Mesenteric fat pad (tissue), 1 donor: ENCODE measurements around the gene BSPRY. TPM values are rescaled to one million over a fixed set of nuclear protein-coding genes. Genes with fewer than 3 reads are reported as not detected.
A peak's percentile ranks its signal among the peaks of the same experiment; 100 is the strongest.
"Not testable (repeated sequence)": the region's sequence is repeated elsewhere in the genome, so short reads cannot be mapped to it uniquely, and the experiment has no call there.

ENCODE experiments used
- DNase-seq: peaks from one replicate; pipeline ENCODE4 v3.0.0-alpha.2; 2020; ENCODE audit warnings: low spot score
- total RNA-seq: library from RNA; stranded (reverse); fragmentation: NEBNext Ultra II Directional; extraction: Animal tissue kit (Norgen Biotek cat#: 25700); gene quantifications from one replicate; pipeline ENCODE4 v1.2.1, GENCODE V29; 2021
- donor health status: DM: yes; HTN: yes; CAD: no.

Gene BSPRY
- total RNA-seq, 1 donor from 2014 or later: 0.19 TPM

DNA sequence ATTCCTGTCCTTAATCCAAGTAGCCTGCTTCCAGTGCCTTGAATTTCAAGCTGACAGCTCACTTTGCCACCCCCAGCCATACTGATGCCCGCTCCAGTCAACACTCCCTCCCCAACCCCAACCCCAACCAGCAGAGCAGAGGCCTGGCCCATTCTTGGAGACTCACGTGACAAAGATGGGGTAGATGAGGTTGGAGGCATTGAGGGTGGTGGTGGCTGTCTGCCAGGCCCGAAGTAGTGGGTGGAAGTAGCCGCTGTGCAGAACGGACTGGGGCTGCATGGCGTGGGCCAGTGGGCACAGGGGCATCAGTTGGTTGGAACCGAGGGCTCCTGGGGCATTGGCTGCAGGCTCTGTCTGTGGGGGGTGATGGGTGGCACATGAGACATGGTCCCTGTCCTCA, 43.9 kb downstream of the BSPRY start:
- no peak for DNase-seq

DNA sequence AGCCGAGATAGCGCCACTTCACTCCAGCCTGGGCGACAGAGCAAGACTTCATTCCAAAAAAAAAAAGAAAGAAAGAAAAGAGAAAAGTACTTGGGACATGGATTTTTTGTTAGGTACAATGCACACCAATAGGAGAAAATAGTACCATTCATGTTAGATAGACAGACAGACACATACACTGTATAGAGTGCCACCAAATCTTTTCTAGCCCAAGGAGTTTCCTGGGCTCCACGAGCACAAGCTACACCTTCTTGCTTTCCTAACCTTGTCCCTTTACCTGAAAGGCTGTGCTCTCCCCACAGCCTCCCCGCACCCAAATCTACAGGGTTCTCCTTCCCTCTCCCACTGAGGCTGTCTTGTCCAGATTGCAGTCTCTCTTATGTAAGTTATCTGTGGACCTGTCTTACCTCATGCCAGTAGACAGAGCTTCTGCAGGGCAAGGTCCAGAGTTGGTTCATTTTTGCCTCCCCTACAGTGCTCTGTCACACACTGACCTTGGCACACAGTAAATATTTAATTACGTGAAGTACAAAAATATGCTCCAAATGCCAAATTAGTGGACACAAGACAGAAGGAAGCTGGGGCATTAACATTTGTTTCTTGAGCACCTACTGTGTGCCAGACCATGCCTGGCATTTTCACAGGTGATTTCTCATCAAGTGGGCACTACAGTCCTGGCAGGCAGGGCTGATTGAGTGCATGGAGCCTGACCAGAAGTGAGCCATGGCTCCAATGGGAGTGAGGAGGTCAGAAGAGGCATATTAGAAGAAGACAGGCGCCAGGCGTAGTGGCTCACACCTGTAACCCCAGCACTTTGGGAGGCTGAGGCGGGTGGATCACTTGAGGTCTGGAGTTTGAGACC, 45.9 kb downstream of the BSPRY start:
- DNase-seq: peak; percentile 20

DNA sequence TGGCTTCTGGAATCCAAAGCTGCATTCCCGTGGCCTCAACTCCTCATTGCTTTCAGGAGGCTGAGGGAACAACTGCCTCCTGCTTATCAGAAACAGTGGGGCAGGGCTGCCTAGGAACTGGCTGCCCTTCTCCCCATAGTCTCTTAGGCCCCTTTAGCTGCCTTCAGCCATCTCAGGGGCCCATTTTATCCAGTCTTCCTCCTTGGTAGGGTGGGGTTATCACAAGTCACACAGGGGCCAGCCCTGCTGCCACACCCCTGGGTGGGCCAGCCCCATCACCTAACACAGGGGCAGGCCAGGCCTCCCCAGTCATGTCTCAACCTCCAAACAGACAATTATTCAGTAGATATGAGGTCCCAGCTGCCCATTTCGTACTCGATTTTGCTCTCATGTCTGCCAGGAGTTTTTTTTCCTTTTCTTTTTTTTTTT, 47.9 kb downstream of the BSPRY start:
- peak; percentile 47 for DNase-seq

DNA sequence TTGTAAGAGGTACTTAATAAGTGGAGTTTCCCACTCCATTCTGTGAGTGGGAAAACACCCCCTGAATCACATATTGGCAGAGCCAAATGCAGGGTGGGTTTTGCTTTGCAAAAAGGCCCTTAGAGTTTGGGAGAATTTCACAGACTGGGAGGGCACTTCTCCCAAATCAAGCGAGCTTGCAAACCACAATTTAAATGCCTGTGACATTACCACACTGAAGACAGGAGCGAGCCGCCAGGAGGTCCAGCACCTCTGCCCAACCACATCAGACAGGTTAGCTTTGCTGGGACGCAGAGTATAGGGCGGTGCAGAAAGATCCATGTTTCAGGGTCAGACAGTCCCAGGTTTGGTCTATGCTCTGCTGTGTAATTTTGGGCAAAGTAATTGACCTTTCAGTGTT, 49.5 kb downstream of the BSPRY start:
- DNase-seq: peak; percentile 37

DNA sequence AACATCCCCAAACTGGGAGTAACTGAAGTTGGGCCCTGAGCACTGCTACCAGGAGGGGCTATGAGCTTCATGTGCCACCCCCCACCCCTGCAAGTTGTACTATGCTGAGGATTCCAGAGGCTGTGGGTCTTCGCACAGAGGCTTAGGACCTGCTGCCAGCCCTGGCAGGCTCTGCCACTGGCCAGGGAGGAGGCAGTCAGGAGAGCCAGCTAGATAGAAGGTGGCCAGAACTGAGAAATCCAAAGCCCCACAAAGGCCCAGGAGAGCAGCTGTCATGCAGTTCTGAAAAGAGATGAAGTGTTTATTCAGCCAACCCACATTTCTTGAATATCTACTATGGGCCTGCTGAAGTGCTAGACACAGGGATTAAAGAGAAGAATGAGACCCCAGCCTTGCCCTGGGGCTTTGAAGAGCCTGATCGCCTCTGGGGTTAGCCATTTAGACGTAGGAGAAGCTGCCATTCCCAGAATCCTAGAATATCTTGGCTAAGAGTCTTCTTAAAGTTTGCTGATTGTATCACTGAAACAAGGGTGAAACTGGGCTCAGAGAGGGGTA, 50.4 kb downstream of the BSPRY start:
- peak; percentile 43 for DNase-seq

DNA sequence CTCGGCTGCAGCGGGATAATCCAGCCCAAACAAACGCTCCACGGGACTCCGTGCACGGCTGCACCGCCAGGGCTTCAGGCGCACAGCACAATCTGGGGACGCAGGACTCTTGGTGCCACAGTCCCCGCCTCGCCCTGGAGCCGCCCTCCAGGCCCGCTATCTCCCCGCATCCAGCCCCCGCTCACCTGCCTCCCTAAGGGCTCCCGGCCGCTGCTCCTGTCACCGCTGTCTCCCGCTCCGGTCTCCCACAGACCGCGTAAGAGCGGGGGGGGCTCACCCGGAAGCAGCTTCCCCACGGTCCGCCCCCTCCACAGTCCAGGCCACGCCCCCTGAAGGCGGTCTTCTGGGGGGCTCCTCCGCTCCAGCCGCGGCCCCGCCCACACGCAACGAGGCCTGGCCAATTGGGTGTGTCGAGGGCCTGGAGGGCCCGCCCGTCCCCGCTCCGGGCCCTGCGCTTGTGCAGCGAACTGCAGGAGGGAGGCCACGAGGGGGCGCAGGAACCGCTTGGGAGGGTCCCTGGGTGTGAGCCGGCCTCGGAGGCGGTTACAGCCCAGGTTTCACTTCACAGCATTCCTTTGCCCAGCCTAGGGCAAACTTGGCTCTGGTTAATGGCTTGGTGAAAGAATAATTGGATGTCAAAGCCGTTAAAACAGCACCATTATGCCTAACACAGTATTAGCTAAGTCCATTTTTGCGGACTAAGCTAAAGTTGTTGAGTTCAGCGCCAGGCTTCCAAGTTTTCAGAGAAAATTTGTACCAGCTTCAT, 51.9 kb downstream of the BSPRY start, which contains the start of gene ALAD:
TSS of gene ALAD (minus strand) at position 258 of the 766 bp plus-strand sequence. CDS start 7,725 bp downstream, outside the sequence.
- DNase-seq: peak; percentile 100

DNA sequence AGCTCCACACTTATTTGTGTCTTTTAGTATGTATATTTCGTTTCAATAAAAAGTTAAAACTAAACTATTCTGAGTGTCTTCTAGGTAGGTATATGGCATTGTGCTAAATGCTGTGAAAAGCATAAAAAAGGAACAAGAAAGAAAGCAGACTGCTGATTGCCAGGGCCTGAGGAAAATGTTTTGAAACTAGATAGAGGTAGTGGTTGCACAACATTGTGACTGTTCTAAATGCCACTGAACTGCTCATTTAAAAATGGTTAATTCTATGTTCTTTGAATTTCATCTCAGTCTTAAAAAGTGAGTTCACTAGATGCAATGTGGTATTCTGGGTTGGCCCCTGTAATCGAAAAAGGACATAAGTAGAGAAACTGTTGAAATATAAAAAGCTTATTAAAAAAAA, 54.3 kb downstream of the BSPRY start:
- DNase-seq: no peak

DNA sequence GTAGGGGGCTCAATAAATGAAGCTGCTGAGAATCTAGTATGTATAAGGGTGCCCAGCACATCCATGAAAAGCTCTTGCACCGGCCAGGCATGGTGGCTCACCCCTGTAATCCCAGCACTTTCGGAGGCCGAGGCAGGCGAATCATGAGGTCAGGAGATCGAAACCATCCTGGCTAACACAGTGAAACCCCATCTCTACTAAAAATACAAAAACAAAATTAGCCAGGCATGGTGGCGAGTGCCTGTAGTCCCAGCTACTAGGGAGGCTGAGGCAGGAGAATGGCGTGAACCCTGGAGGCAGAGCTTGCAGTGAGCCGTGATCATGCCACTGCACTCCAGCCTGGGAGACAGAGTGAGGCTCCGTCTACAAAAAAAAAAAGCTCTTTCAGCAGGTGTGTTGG, 57.0 kb downstream of the BSPRY start:
- not testable (repeated sequence) for DNase-seq

DNA sequence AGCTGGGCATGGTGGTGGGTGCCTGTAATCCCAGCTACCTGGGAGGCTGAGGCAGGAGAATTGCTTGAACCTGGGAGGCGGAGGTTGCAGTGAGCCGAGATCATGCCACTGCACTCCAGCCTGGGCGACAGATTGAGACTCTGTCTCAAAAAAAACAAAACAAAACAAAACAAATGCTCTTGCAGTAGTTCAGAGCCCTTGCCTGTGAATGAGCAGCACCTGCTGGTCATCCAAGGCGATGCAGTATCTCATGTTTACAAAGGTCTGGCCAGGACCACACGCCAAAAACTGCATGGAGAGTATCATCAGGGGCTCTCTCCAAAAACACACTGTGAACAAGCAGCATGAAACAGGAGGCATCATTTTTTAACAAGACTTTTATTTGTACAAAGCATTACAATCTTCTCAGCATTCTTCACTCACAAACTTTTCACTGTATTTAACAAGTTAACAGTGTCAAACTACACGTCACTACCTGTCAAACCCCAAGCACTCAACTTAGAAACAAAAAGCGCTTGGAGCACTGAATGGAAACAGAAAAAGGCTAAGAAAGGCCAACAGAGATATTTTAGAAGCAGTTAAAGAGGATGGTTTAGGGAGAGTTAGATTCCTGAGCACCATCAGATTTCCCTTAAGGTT, 57.7 kb downstream of the BSPRY start:
- not testable (repeated sequence) for DNase-seq

DNA sequence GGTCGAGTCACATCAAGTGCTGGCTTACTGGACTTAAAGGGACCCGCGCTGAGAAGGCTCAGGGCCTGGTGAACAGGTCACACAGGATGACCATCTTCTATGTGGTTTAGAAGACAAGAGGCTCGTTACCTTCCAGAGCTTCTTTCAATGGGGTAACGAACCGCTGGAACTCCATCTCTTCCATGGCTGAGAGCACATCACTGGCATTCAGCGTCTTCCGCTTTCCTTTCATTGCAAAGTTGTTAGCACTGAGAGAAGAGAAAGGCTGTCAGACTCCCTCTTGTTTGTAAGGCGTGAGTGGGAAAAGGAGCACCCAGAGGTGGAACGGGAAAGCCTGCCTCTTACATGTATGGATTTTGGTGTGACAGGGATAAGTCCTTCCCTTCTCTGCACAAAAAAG, 60.1 kb downstream of the BSPRY start:
- no peak for DNase-seq

DNA sequence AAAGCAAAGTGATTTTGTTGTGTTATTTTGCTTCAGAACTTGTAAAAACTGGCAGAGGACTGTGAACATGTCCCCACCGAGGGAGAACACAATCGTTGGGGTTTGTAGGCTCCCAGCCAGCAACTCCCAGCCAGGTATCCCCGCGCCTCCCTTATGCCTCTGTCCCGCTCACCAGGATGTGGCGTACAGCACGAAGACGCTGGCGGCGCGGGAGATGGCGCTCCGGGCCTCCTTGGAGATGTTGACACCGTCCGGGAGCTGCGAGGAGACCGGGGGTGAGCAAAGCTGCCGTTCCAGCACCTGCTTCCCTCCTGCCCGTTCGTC, 60.5 kb downstream of the BSPRY start:
- no peak for DNase-seq

DNA sequence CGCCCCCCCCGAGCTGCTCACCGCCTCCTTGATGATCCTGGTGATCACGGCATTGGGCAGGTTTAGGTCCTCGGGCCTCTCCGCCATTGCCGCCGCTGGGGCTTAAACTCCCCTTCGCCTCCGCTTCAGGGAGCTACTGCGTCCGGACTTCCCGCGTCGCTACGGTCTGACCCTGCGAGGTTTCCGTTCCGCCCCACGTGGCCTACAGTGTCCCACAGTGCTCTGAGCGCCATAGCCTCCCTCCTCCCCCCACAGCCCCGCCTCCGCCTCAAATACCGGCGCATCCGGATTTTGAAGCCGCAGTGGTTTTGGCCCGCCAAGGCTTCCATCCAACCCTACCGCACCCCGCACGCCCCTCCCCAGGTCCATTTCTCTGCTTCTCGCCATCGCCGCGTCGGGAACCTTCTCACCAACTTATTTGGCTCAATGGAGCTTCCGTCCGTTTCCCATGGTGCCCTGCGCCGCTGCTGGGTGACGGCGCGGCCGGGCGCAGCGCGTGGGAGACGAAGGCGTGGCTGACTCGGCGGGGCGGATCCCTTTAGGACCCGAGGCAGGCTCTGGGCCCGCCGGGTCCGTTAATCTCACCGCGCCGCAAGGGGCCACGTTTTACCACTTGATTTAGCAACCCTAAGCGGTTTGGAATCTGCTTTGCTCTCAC, 61.0 kb downstream of the BSPRY start, which contains the start of the genes C9orf43 and POLE3:
TSS of gene C9orf43 (plus strand) at position 541 of the 658 bp plus-strand sequence. CDS start 2,747 bp downstream, outside the sequence.
TSS of gene POLE3 (minus strand) at position 469 of the 658 bp plus-strand sequence. CDS start at position 87, 382 bp downstream.
- peak; percentile 98 for DNase-seq

DNA sequence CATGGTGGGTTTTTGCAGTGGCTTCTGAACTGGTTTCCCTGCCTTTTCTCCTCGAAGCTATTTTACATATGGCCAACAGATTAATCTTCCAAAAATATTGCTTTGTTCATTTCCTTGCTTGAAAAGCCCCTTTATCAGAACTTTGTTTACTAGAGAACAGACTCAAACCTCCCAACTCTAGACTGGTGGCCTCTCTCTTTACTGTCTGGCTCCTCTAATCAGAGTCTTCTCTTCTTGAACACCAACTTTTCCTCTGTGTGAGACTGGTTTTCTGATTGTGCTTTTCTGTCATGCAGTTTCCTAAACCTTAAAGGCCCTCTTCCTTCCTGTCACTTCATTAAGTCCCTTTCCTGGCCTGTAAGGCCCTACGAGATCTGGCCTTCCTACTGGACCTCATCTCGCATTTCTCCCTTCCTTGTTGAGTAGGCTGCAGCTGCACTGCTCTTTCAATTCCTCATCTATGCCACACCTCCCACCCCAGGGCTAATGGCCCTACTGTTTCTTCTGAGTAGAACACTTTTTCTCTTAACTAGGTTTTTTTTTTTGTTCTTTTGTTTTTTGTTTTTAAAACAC, 66.9 kb downstream of the BSPRY start:
- DNase-seq: no peak

DNA sequence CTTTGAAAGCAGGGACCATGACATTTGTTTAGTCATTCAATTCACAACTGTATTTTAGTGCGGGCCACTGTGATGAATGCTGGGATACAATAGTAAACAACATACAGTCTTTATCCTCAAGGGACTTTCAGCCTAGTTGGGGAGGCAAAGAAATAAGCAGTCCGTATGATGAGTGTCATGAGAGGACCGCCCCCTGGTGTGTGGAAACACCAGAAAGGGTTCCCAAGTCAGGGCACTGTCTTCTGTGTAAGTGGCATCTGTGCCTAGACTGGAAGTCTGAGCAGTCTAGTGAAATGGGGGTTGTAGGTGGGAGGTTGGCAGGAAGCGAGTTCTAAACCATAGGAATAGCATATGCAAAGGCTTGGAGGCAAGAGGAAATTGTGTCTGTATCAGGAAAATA, 68.0 kb downstream of the BSPRY start:
- no peak for DNase-seq

Other genes starting within 250 kb of the BSPRY start
- 62.4 TPM for gene SLC31A2, start 198.5 kb upstream of the BSPRY start, total RNA-seq
- 37.3 TPM for gene FKBP15, start 128.3 kb upstream of the BSPRY start, total RNA-seq
- gene SLC31A1, start 128.0 kb upstream of the BSPRY start, total RNA-seq: 34.6 TPM
- 32.7 TPM for gene CDC26, start 74.0 kb upstream of the BSPRY start, total RNA-seq
- gene PRPF4, start 73.9 kb upstream of the BSPRY start, total RNA-seq: 18.3 TPM
- not detected for gene RNF183, start 46.2 kb upstream of the BSPRY start, total RNA-seq
- gene WDR31, start 9.3 kb upstream of the BSPRY start, total RNA-seq: 4.9 TPM
- 15.4 TPM for gene HDHD3, start 27.4 kb downstream of the BSPRY start, total RNA-seq
- gene ALAD, start 51.7 kb downstream of the BSPRY start, total RNA-seq: 52.8 TPM
- 26.4 TPM for gene POLE3, start 61.1 kb downstream of the BSPRY start, total RNA-seq
- 0.45 TPM for gene C9orf43, start 61.2 kb downstream of the BSPRY start, total RNA-seq
- gene RGS3, start 114.2 kb downstream of the BSPRY start, total RNA-seq: 116 TPM